Common myeloid progenitor, CD34-positive (primary cell): ENCODE data around the gene CLNK.

Experiments used
- CTCF ChIA-PET: fragments of 350-600 bp; sonication (Branson Sonifier 250); formaldehyde crosslinking; loops from one replicate; lab custom pipeline; 2021; ENCODE audit warnings: antibody characterized with exemption; lab: Charles Lee
- POLR2A ChIA-PET: fragments of 350-600 bp; sonication (Branson Sonifier 250); formaldehyde crosslinking; loops from one replicate; lab custom pipeline; 2021; ENCODE audit warnings: antibody characterized with exemption; lab: Charles Lee
- DNase-seq, 3 donors: peaks; one replicate each; pipeline versions ENCODE4 v3.0.0 to v3.0.0-alpha.2; 2013
- H3K27ac ChIP-seq, 2 experiments: 1 replicate in 1 of 2; 2 replicates in 1 of 2; pipeline ENCODE4 v1.7.0; 2013; ENCODE audit warnings: inconsistent platforms in 2 of 2, low read length in 2 of 2, mild to moderate bottlenecking in 2 of 2, low read depth in 1 of 2, moderate library complexity in 1 of 2; ENCODE audit not compliant: severe bottlenecking in 2 of 2, insufficient read depth in 1 of 2, poor library complexity in 1 of 2
- H3K27me3 ChIP-seq, 5 experiments: replicated peaks in 2 of 5; 1 replicate in 3 of 5; 2 replicates in 2 of 5; pipeline versions ENCODE4 v1.6.1 to v1.7.0; 2013; ENCODE audit warnings: low read length in 4 of 5, mild to moderate bottlenecking in 2 of 5, moderate library complexity in 2 of 5, inconsistent platforms in 1 of 5; ENCODE audit not compliant: insufficient read depth in 5 of 5, control insufficient read depth in 4 of 5
- H3K36me3 ChIP-seq, 4 experiments: 1 replicate in 2 of 4; 2 replicates in 2 of 4; pipeline versions ENCODE4 v1.6.1 to v1.7.0; 2013; ENCODE audit warnings: low read length in 3 of 4, control low read depth in 1 of 4, mild to moderate bottlenecking in 1 of 4; ENCODE audit not compliant: control insufficient read depth in 4 of 4, insufficient read depth in 4 of 4
- H3K4me1 ChIP-seq, 4 experiments: 1 replicate in 3 of 4; 2 replicates in 1 of 4; pipeline versions ENCODE4 v1.6.1 to v1.7.1; 2013; ENCODE audit warnings: low read length in 3 of 4, mild to moderate bottlenecking in 3 of 4, control low read depth in 1 of 4, inconsistent platforms in 1 of 4, moderate library complexity in 1 of 4; ENCODE audit not compliant: control insufficient read depth in 4 of 4, insufficient read depth in 4 of 4; ENCODE audit errors: control extremely low read depth in 1 of 4
- H3K4me3 ChIP-seq, 7 experiments: 1 replicate in 4 of 7; 2 replicates in 3 of 7; pipeline versions ENCODE4 v1.5.1 to v1.7.0; 2013; ENCODE audit warnings: mild to moderate bottlenecking in 7 of 7, low read length in 6 of 7, moderate library complexity in 6 of 7, inconsistent platforms in 2 of 7, low read depth in 2 of 7, control low read depth in 1 of 7; ENCODE audit not compliant: insufficient read depth in 4 of 7, control insufficient read depth in 1 of 7; ENCODE audit errors: extremely low read depth in 1 of 7
- H3K9me3 ChIP-seq, 5 experiments: 1 replicate in 4 of 5; 2 replicates in 1 of 5; pipeline versions ENCODE4 v1.6.1 to v1.7.1; 2013; ENCODE audit warnings: low read length in 4 of 5, mild to moderate bottlenecking in 2 of 5, inconsistent platforms in 1 of 5, low read depth in 1 of 5, moderate library complexity in 1 of 5; ENCODE audit not compliant: control insufficient read depth in 4 of 5, insufficient read depth in 2 of 5; ENCODE audit errors: control extremely low read depth in 1 of 5
- WGBS: methylation state at CpG from one replicate; pipeline ENCODE4 v1.1.5; 2013; ENCODE audit not compliant: insufficient coverage; 5-methylcytosine and 5-hydroxymethylcytosine counted together

Gene CLNK

GRCh38 chr4:10730590-10730989 is 46.0 kb upstream of the CLNK start:
- 93% methylated on average over 5 of the region's 7 CpGs for WGBS
- DNase-seq, result no peak
- Histone ChIP-seq H3K36me3 (no peaks in the 10 kb centered on the region), H3K4me1 (peaks cover 10 to 37% (median 14%) of the 10 kb centered on the region in 4 experiments), H3K9me3 (peaks cover 0 to 3% (median 0%) of the 10 kb centered on the region in 5 experiments), H3K4me3 (no peak overlapping the region), H3K27me3 (no peaks in the 10 kb centered on the region), H3K27ac (no peak overlapping the region)
- ChIA-PET POLR2A (no interaction called here), CTCF (no interaction called here)

DNA sequence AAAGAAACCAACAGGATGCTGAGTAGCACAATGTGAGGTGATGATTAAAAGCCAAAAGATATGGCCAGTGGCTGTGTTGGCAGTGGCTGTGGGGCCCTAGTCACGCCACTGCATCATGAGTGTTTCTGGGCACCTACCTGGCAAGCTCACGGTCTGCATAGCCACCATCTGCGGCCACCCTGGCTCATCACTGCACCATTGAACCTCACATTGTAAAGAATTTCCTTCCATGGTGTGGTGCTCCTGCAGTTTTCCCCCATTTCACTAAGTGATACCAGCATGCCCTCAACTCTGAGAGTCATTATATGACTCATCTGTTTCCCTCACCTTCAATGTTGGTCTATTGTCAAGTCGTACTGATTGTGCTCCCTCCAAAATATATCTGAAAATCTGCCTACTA is 45.5 kb upstream of the CLNK start:
- Histone ChIP-seq H3K4me3 (no peak overlapping the region), H3K27me3 (no peaks in the 10 kb centered on the region), H3K9me3 (peaks cover 0 to 3% (median 0%) of the 10 kb centered on the region in 5 experiments), H3K27ac (no peak overlapping the region), H3K4me1 (peaks cover 10 to 37% (median 14%) of the 10 kb centered on the region in 4 experiments), H3K36me3 (no peaks in the 10 kb centered on the region)
- WGBS, result 81% methylated on average over 4 of the region's 4 CpGs
- POLR2A ChIA-PET, result no interaction called here
- CTCF ChIA-PET, result no interaction called here
- DNase-seq, result no peak

DNA sequence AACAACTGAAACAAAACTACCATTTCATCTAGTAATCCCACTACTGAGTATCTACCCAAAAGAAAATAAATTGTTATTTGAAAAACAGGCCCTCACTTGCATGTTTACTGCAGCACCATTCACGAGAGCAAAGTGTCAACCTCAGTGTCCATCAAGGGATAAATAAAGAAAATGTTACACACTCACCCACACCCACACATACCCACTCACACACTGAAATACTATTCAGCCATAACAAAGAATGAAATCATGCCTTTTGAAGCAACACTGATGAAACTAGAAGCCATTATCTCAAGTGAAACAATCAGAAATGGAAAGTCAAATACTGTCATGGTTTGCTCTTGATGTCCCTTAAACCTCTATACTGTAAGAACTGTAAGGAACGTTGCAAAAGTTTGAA is 44.8 kb upstream of the CLNK start:
- WGBS, result 100% methylated on average over 1 of the region's 2 CpGs

DNA sequence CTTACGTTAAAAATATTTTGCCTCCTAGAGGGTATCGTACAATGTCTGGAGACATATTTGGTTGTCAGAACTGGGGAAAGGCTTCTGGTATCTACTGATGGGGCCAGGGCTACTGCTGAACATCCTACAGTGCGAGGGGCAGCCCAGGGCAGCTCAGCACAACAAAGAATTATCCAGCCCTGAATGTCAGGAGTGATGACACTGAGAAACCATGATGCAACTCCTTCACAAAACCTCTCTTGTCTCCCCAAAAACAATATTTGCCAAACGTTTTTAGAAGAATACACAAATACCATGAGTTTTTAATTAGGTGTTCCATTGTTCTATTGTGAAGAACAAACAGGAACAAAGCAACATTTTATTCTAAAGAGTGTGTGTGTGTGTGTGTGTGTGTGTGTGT is 43.4 kb upstream of the CLNK start:
- H3K27ac ChIP-seq, result no peak overlapping the region
- ChIA-PET POLR2A (no interaction called here), CTCF (interaction anchor here (0.6 kb wide), 1 partner anchor 744 kb away, joined by 3 read pairs; no protein-coding TSS in a partner anchor)
- no peaks in the 10 kb centered on the region for H3K27me3 ChIP-seq
- WGBS, result 100% methylated on average over 2 of the region's 4 CpGs
- no peak overlapping the region for H3K4me3 ChIP-seq
- no peaks in the 10 kb centered on the region for H3K36me3 ChIP-seq
- DNase-seq, result no peak
- peaks cover 0 to 3% (median 0%) of the 10 kb centered on the region in 5 experiments for H3K9me3 ChIP-seq
- peaks cover 7 to 25% (median 12%) of the 10 kb centered on the region in 4 experiments for H3K4me1 ChIP-seq

More for the DNA sequence above, 44.8 kb upstream of the CLNK start:
- ChIA-PET POLR2A (no interaction called here), CTCF (no interaction called here)
- H3K27me3 ChIP-seq, result no peaks in the 10 kb centered on the region
- DNase-seq, result no peak
- H3K27ac ChIP-seq, result no peak overlapping the region
- no peak overlapping the region for H3K4me3 ChIP-seq
- H3K4me1 ChIP-seq, result peaks cover 10 to 37% (median 14%) of the 10 kb centered on the region in 4 experiments
- peaks cover 0 to 3% (median 0%) of the 10 kb centered on the region in 5 experiments for H3K9me3 ChIP-seq
- H3K36me3 ChIP-seq, result no peaks in the 10 kb centered on the region

GRCh38 chr4:10727140-10727880 is 42.7 kb upstream of the CLNK start:
- Histone ChIP-seq H3K4me3 (no peak overlapping the region), H3K36me3 (no peaks in the 10 kb centered on the region), H3K27me3 (no peaks in the 10 kb centered on the region), H3K4me1 (peaks cover under 1 to 18% (median 7%) of the 10 kb centered on the region in 4 experiments), H3K27ac (no peak overlapping the region), H3K9me3 (peaks cover 0 to 3% (median 0%) of the 10 kb centered on the region in 5 experiments)
- 74% methylated on average over 5 of the region's 6 CpGs for WGBS
- ChIA-PET CTCF (interaction anchor here (0.6 to 1.0 kb wide), 3 partner anchors 147 to 745 kb away, joined by 3 read pairs; no protein-coding TSS in a partner anchor), POLR2A (no interaction called here)
- DNase-seq, result no peak

DNA sequence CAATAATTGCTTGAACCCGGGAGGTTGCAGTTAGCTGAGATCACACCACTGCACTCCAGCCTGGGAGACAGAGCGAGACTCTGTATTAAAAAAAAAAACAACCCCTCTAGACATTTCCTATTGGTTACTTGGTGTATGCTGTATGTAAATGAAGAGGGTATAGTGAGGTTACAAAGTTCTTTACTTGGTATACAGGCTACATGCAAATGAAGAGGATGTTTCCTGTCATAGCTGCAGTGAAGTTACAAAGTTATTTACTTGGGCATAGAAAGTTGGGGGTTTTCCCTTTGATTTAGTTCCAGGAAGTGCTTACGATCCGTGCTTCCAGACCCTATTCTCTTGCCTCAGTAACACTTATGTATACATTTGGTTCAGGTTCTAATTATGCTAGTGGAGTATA is 38.4 kb upstream of the CLNK start:
- no peak overlapping the region for H3K27ac ChIP-seq
- H3K27me3 ChIP-seq, result no peaks in the 10 kb centered on the region
- no peaks in the 10 kb centered on the region for H3K36me3 ChIP-seq
- DNase-seq, result peak in 1 of 3 donors; percentile 19
- H3K9me3 ChIP-seq, result no peaks in the 10 kb centered on the region
- 86% methylated on average over 1 of the region's 4 CpGs for WGBS
- CTCF ChIA-PET, result interaction anchor here (0.7 kb wide), 1 partner anchor 103 kb away, joined by 4 read pairs; no protein-coding TSS in a partner anchor
- H3K4me1 ChIP-seq, result no peaks in the 10 kb centered on the region
- POLR2A ChIA-PET, result no interaction called here
- no peak overlapping the region for H3K4me3 ChIP-seq

- Histone ChIP-seq H3K9me3 (no peaks in the 10 kb centered on the region), H3K36me3 (no peaks in the 10 kb centered on the region), H3K4me1 (peaks cover 0 to 4% (median 1%) of the 10 kb centered on the region in 4 experiments), H3K27ac (no peak overlapping the region), H3K4me3 (no peak overlapping the region), H3K27me3 (no peaks in the 10 kb centered on the region)
- 100% methylated on average over 3 of the region's 4 CpGs for WGBS
- ChIA-PET CTCF (interaction anchor here (1.3 kb wide), 1 partner anchor 11 kb away, joined by 3 read pairs; no protein-coding TSS in a partner anchor), POLR2A (no interaction called here)
- DNase-seq, result no peak
These were observed 37.0 kb upstream of the CLNK start for GRCh38 chr4:10721616-10722015.
